ENCODE results near the gene APBA1.

GRCh38 chr9:69548681-69549080 is 123.5 kb downstream of the APBA1 start:
- TF ChIP-seq CTCF (IDR thresholded peaks at IDR 0.05; ENCODE audit: insufficient read depth, low read depth, low read length) (no peak), EZH2 (IDR thresholded peaks at IDR 0.05; ENCODE audit: insufficient read depth, low read length) (no peak)

All from astrocyte (in vitro differentiated cells and primary cell).